ENCODE measurements around the gene FIZ1.

DNA sequence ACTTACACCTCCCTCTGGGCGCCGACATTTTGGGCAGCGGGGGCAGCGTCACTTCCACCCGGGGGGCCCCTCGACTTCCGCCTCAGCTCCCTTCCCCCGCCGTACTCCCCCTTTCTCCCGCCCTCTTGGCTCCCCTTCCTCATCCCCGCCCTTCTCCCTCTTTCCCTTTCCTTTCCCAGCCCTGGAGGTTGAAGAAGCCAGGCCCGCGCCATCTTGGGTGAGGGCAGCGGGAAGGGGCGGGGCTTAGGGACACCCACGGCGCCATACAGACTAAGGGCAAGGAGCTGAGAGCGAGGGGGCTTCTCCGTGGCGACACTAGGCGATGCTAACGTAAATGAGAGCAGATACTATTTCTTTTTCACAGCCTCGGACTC, at the start of gene FIZ1:
- TF ChIP-seq POLR2A (IDR thresholded peaks at IDR 0.05): no peak
- TF ChIP-seq, protein P1, sequence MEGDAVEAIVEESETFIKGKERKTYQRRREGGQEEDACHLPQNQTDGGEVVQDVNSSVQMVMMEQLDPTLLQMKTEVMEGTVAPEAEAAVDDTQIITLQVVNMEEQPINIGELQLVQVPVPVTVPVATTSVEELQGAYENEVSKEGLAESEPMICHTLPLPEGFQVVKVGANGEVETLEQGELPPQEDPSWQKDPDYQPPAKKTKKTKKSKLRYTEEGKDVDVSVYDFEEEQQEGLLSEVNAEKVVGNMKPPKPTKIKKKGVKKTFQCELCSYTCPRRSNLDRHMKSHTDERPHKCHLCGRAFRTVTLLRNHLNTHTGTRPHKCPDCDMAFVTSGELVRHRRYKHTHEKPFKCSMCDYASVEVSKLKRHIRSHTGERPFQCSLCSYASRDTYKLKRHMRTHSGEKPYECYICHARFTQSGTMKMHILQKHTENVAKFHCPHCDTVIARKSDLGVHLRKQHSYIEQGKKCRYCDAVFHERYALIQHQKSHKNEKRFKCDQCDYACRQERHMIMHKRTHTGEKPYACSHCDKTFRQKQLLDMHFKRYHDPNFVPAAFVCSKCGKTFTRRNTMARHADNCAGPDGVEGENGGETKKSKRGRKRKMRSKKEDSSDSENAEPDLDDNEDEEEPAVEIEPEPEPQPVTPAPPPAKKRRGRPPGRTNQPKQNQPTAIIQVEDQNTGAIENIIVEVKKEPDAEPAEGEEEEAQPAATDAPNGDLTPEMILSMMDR (IDR thresholded peaks at IDR 0.05): no peak
